Coronary artery (tissue), 2 donors: ENCODE measurements around the gene LCP1.

Experiments
- DNase-seq: peaks from one replicate; pipeline ENCODE4 v3.0.0-alpha.2; 2017; ENCODE audit warnings: low spot score
- H3K27ac ChIP-seq, 2 donors: fragments of 200-600 bp; sonication (generic); one replicate each; pipeline ENCODE4 v1.5.1; 2016 to 2019
- H3K4me3 ChIP-seq: fragments of 200-600 bp; sonication (generic); 2 replicates; pipeline ENCODE4 v1.5.1; 2016; ENCODE audit warnings: mild to moderate bottlenecking, moderate library complexity
- CTCF ChIP-seq: fragments of 200-600 bp; sonication (generic); IDR thresholded peaks from one replicate; pipeline ENCODE4 v1.5.1; 2019; ENCODE audit warnings: antibody characterized with exemption

Gene LCP1

GRCh38 chr13:46160471-46161066 is 21.4 kb downstream of the LCP1 start:
- peak; percentile 51 for TF ChIP-seq CTCF
- DNase-seq = no peak
- H3K4me3 ChIP-seq = no peak overlapping the region

GRCh38 chr13:46160065-46160464 is 21.9 kb downstream of the LCP1 start:
- TF ChIP-seq CTCF = no peak
- no peak for DNase-seq
- Histone ChIP-seq H3K27ac (no peak overlapping the region), H3K4me3 (no peak overlapping the region)

More at GRCh38 chr13:46160471-46161066, 21.4 kb downstream of the LCP1 start:
- H3K27ac ChIP-seq = no peak overlapping the region

- DNase-seq = no peak
- H3K4me3 ChIP-seq = no peak overlapping the region
Observed at GRCh38 chr13:46158983-46159382, 23.0 kb downstream of the LCP1 start.

GRCh38 chr13:46158222-46158621 is 23.8 kb downstream of the LCP1 start:
- H3K27ac ChIP-seq = no peak overlapping the region
- no peak for TF ChIP-seq CTCF
- no peak overlapping the region for H3K4me3 ChIP-seq
- DNase-seq = no peak

More at GRCh38 chr13:46158983-46159382, 23.0 kb downstream of the LCP1 start:
- no peak for TF ChIP-seq CTCF
- H3K27ac ChIP-seq = no peak overlapping the region

GRCh38 chr13:46154136-46154801 is 27.7 kb downstream of the LCP1 start:
- Histone ChIP-seq H3K4me3 (no peak overlapping the region), H3K27ac (no peak overlapping the region)
- TF ChIP-seq CTCF = no peak
- no peak for DNase-seq

- Histone ChIP-seq H3K4me3 (no peak overlapping the region), H3K27ac (no peak overlapping the region)
- DNase-seq = no peak
- no peak for TF ChIP-seq CTCF
Observed at GRCh38 chr13:46152627-46153328, 29.2 kb downstream of the LCP1 start.
